ENCODE results near the gene CCDC184.
"Not testable (repeated sequence)": the region's sequence is repeated elsewhere in the genome, so short reads cannot be mapped to it uniquely, and the experiment has no call there.

Gene CCDC184

DNA sequence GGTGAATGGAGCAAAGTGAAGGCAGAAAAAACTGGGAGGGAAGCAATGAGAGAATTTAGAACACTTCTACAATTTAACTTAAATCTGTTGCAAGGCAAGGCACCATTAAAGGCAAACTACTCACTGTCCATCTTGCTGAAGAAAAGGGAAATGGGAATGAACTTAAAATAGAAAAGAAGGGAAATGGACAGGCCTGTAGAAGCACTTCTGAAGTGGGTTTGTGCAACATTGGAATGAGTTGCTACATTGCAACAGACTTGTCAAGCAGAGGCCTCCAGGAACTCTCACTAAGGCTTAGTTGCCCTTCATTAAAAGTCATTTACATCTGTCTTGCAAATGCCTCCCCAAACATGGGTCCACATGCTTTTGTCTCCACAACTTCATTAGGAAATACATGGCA is 33.3 kb downstream of the CCDC184 start:
- DNase-seq: no peak

DNA sequence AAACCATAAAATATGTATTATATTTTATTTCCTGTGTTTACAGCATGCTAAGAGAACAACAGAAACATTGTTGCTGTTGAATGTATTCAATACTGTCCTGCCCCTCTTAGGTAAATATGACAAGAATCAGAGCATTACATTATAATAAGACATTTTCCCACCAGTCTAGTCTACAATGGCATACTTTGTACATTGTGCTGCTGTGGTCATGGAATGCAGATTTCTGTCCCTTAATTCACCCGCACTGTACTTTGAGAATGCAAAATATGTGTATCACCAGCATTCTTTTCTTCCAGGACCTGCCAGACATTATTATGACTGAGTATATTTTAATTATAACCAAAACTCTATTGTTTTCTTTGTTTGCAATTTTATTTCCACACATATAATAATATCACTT is 36.2 kb downstream of the CCDC184 start:
- no peak for DNase-seq

DNA sequence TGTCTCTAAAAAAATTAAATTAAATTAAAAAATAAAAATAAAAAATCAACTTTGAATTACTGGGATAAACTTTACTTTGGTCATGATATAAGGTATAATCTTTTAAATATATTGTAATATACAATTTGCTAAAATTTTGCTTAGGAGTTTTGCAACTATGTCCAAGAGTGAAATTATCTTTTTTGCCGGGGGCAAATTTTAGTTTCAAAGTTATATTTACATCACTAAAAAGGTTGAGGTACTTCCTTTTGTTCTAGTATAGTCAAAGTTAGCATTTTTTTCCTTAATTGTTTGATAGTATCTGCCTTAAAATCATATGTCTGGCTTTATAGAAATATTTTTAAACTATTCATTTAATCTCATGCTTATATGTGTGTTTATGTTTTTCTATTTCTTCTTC is 37.3 kb downstream of the CCDC184 start:
- no peak for DNase-seq

DNA sequence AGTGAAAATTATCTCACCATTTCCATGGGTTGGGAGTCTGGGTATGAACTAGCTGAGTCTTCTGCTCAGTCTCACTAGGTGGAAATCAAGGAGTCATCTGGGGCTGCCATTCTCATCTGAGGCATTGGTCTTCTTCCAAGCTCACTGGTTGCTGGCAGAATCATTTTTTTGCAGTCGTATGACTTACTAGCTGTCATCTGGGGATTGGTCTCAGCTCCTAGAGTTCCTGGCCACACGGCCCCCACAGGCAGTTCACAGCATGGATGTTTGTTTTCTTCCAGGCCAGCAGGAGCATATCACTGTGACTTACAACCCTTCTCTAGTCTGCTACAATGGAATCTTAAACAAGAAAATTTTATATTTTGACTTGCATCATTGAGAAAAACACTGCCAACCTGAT is 38.2 kb downstream of the CCDC184 start:
- no peak for DNase-seq

DNA sequence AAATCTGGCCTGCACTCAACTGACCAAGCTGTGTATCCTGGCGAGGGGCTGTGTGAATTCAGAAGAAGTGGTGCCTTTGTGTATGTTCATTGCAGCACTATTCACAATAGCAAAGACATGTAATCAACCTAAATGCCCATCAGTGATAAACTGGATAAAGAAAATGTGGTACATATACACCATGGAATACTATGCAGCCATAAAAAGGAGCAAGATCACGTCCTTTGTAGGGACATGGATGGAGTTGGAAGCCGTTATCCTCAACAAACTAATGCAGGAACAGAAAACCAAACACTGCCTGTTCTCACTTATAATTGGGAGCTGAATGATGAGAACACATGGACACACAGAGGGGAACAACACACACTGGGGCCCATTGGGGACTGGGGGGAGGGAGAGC is 41.1 kb downstream of the CCDC184 start:
- DNase-seq: not testable (repeated sequence)

DNA sequence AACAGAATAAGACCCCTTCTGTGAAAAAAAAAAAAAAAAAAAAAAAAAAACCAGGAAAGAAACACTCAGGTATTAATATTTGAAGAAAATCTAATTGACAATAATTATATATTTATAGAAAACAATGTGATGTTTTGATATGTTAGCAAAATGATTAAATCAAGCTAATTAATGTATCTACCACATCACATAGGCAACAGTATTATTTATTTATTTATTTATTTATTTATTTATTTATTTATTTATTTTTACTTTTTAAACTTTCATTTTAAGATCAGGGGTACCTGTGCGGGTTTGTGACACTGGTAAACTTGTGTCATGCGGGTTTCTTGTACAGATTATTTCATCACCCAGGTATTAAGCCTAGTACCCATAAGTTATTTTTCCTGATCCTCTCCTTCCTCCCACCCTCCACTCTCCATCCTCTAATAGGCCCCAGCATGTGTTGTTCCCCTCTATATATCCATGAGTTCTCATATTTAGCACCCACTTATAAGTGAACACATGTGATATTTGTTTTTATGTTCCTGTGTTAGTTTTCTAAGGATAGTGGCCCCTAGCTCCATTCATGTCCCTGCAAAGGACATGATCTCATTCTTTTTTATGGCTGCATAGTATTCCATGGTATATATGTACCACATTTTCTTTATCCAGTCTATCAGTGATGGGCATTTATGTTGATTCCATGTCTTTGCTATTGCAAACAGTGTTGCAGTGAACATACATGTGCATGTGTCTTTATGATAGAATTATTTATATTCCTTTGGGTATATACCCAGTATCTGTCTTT is 47.9 kb downstream of the CCDC184 start:
- not testable (repeated sequence) for DNase-seq

All from right forelimb (tissue), 1 donor.